Karpas-422 (cell line): ENCODE data around the gene TRABD. TPM values are rescaled to one million over a fixed set of nuclear protein-coding genes. Genes with fewer than 3 reads are reported as not detected.
"Not testable (repeated sequence)": the region's sequence is repeated elsewhere in the genome, so short reads cannot be mapped to it uniquely, and the experiment has no call there.

Source experiments
- DNase-seq: peaks from one replicate; pipeline ENCODE4 v3.0.0-alpha.2; 2015
- H2AFZ ChIP-seq: fragments of 200-600 bp; sonication (generic); 2 replicates; pipeline ENCODE4 v1.6.1; 2014; ENCODE audit warnings: antibody characterized with exemption, low read length, mixed read lengths
- H3K27ac ChIP-seq: fragments of 200-600 bp; sonication (generic); 2 replicates; pipeline ENCODE4 v1.5.1; 2014; ENCODE audit warnings: mild to moderate bottlenecking, low read length, moderate library complexity
- H3K27me3 ChIP-seq: fragments of 200-600 bp; sonication (generic); 2 replicates; pipeline ENCODE4 v1.6.1; 2014; ENCODE audit warnings: low read length, mixed read lengths
- H3K36me3 ChIP-seq: fragments of 200-600 bp; sonication (generic); 2 replicates; pipeline ENCODE4 v1.6.1; 2014; ENCODE audit warnings: low read length, mixed read lengths; ENCODE audit not compliant: insufficient read depth
- H3K4me1 ChIP-seq: fragments of 200-600 bp; sonication (generic); 2 replicates; pipeline ENCODE4 v1.6.1; 2014; ENCODE audit warnings: mild to moderate bottlenecking, low read length, mixed read lengths
- H3K4me2 ChIP-seq: fragments of 200-600 bp; sonication (generic); 2 replicates; pipeline ENCODE4 v1.6.1; 2014; ENCODE audit warnings: low read length, low read depth, mild to moderate bottlenecking; ENCODE audit not compliant: poor library complexity, severe bottlenecking
- H3K4me3 ChIP-seq: fragments of 200-600 bp; sonication (generic); 2 replicates; pipeline ENCODE4 v1.5.1; 2014; ENCODE audit warnings: mild to moderate bottlenecking, antibody characterized with exemption, low read length, mixed read lengths
- H3K79me2 ChIP-seq: fragments of 200-600 bp; sonication (generic); 2 replicates; pipeline ENCODE4 v1.6.1; 2014; ENCODE audit warnings: mild to moderate bottlenecking, low read length, mixed read lengths
- H3K9ac ChIP-seq: fragments of 200-600 bp; sonication (generic); 2 replicates; pipeline ENCODE4 v1.6.0; 2014; ENCODE audit warnings: low read length
- H3K9me2 ChIP-seq: fragments of 200-600 bp; sonication (generic), shearing (Covaris generic); replicated peaks from 2 replicates; pipeline ENCODE4 v1.6.0; 2014; ENCODE audit warnings: mild to moderate bottlenecking, low read length, moderate library complexity; ENCODE audit not compliant: insufficient read depth
- H3K9me3 ChIP-seq: fragments of 300-700, 200-600 bp; sonication (generic); 2 replicates; pipeline ENCODE4 v1.6.1; 2014; ENCODE audit warnings: low read length, mixed read lengths
- H4K20me1 ChIP-seq: fragments of 200-600 bp; sonication (generic); 2 replicates; pipeline ENCODE4 v1.6.1; 2014; ENCODE audit warnings: mild to moderate bottlenecking, antibody characterized with exemption, low read length, low read depth; ENCODE audit not compliant: insufficient read depth
- total RNA-seq: library from RNA; depleted of rRNA; stranded (reverse); fragments of >200 nt; shearing (Covaris generic); gene quantifications from 2 replicates; pipeline ENCODE4 v1.2.3, GENCODE V29; 2014; ENCODE audit warnings: low replicate concordance

The TRABD gene
- total RNA-seq, 1 experiment from 2014 or later, result 46.7 TPM

DNA sequence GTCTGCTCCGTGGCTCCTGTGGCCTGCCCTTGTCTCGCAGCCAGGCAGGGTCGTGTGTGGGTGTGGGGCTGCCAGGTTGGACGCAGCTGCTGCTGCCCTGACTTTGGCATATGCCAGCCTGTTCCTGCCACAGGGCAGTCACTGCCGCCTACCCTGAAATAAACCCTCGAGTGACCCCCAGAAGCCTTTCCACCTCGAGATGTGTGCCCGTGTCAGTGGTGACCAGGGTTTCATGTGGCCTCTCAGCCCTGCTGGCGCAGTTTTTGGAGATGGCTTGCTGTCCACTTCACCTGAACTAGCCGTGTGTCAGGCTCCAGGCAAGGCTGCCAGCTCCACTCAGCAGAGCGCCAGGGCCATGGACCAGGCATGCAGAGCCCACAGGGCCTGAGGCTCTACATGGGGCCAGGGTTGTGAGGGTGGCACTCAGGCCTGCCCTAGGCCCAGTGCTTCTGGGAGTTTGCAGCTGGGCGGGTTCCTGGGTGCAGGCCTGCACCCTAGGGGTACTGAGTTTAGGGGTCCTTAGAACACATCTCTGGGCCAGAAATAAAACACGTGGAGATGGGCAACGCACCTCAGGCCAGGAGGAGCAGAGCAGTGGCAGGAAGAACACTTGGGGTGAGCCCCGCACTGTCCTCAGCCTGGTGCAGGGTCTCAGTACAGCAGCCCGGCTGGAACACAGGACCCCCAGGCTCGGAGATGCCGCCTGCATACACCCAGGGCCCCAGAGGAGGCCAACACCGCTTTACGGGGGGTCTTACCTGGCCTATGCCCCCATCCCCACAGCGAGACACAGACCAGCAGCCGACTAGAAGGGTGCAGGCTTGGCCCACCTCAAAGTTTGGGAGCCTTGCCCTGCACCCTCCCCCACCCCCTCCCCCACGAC is 24.0 kb upstream of the TRABD start:
- no peak for DNase-seq

GRCh38 chr22:50162391-50162956 is 23.2 kb upstream of the TRABD start:
- DNase-seq, result no peak
- Histone ChIP-seq H3K9ac (no peak overlapping the region), H3K4me1 (peaks cover 16% of the 10 kb centered on the region)

More for the DNA sequence above, 24.0 kb upstream of the TRABD start:
- H3K4me1 ChIP-seq, result peaks cover 23% of the 10 kb centered on the region
- H3K4me3 ChIP-seq, result no peak overlapping the region
- H3K79me2 ChIP-seq, result no peaks in the 10 kb centered on the region
- H3K9me3 ChIP-seq, result no peaks in the 10 kb centered on the region
- no peak overlapping the region for H2AFZ ChIP-seq
- no peaks in the 10 kb centered on the region for H4K20me1 ChIP-seq
- no peak overlapping the region for H3K27ac ChIP-seq
- no peak overlapping the region for H3K4me2 ChIP-seq
- H3K36me3 ChIP-seq, result no peaks in the 10 kb centered on the region
- H3K27me3 ChIP-seq, result no peaks in the 10 kb centered on the region
- H3K9ac ChIP-seq, result no peak overlapping the region
- no peaks in the 10 kb centered on the region for H3K9me2 ChIP-seq

DNA sequence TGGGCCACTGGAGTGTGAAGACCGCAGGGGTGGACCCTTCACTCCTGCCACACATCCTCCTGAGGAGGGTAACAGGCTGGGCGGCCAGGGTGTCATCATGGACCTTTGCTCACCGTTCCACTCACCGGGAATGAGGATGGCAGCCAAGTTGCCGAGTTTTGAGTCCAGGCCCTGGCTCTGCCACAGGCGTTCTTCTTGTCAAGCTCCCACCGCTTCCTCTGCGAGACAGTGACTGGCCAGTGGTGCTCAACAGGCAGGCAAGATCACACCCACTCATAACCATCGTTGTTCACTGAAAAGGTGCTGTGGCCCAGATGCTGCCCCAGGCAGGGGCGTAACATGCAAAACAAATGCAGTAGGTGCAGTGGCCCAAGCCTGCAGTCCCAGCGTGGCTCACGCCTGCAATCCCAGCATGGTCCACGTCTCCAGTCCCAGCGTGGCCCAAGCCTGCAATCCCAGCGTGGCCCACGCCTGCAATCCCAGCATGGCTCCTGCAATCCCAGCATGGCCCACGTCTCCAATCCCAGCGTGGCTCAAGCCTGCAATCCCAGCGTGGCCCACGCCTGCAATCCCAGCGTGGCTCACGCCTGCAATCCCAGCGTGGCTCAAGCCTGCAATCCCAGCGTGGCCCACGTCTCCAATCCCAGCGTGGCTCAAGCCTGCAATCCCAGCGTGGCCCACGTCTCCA is 20.1 kb upstream of the TRABD start:
- Histone ChIP-seq H3K36me3 (no peaks in the 10 kb centered on the region), H3K9ac (no peak overlapping the region), H3K4me2 (no peak overlapping the region), H3K4me1 (no peaks in the 10 kb centered on the region), H4K20me1 (no peaks in the 10 kb centered on the region), H3K9me3 (no peaks in the 10 kb centered on the region), H3K79me2 (no peaks in the 10 kb centered on the region), H2AFZ (no peak overlapping the region), H3K4me3 (no peak overlapping the region), H3K9me2 (no peaks in the 10 kb centered on the region), H3K27me3 (no peaks in the 10 kb centered on the region), H3K27ac (no peak overlapping the region)
- peak; percentile 29 for DNase-seq

More at GRCh38 chr22:50162391-50162956, 23.2 kb upstream of the TRABD start:
- H3K9me3 ChIP-seq, result no peaks in the 10 kb centered on the region
- no peaks in the 10 kb centered on the region for H3K9me2 ChIP-seq
- H2AFZ ChIP-seq, result no peak overlapping the region
- H3K79me2 ChIP-seq, result no peaks in the 10 kb centered on the region
- no peaks in the 10 kb centered on the region for H3K27me3 ChIP-seq
- H3K4me2 ChIP-seq, result no peak overlapping the region
- H4K20me1 ChIP-seq, result no peaks in the 10 kb centered on the region
- H3K4me3 ChIP-seq, result no peak overlapping the region
- H3K36me3 ChIP-seq, result no peaks in the 10 kb centered on the region
- H3K27ac ChIP-seq, result no peak overlapping the region

- H3K4me2 ChIP-seq, result no peak overlapping the region
- peak; percentile 33 for DNase-seq
- H3K79me2 ChIP-seq, result no peaks in the 10 kb centered on the region
- no peaks in the 10 kb centered on the region for H3K27me3 ChIP-seq
- no peak overlapping the region for H3K27ac ChIP-seq
- H3K36me3 ChIP-seq, result no peaks in the 10 kb centered on the region
- H3K9ac ChIP-seq, result no peak overlapping the region
- H2AFZ ChIP-seq, result no peak overlapping the region
- H3K9me2 ChIP-seq, result no peaks in the 10 kb centered on the region
- H4K20me1 ChIP-seq, result no peaks in the 10 kb centered on the region
- no peak overlapping the region for H3K4me3 ChIP-seq
- H3K4me1 ChIP-seq, result no peaks in the 10 kb centered on the region
- H3K9me3 ChIP-seq, result no peaks in the 10 kb centered on the region
Measured at GRCh38 chr22:50167689-50168489, 17.8 kb upstream of the TRABD start.

GRCh38 chr22:50168490-50169180 is 17.1 kb upstream of the TRABD start:
- not testable (repeated sequence) for H3K4me1 ChIP-seq, H3K4me3 ChIP-seq, H3K4me2 ChIP-seq, H3K27me3 ChIP-seq, H3K9me3 ChIP-seq, H3K36me3 ChIP-seq, H3K27ac ChIP-seq, H4K20me1 ChIP-seq, H3K79me2 ChIP-seq, DNase-seq, H3K9me2 ChIP-seq, H3K9ac ChIP-seq, H2AFZ ChIP-seq

DNA sequence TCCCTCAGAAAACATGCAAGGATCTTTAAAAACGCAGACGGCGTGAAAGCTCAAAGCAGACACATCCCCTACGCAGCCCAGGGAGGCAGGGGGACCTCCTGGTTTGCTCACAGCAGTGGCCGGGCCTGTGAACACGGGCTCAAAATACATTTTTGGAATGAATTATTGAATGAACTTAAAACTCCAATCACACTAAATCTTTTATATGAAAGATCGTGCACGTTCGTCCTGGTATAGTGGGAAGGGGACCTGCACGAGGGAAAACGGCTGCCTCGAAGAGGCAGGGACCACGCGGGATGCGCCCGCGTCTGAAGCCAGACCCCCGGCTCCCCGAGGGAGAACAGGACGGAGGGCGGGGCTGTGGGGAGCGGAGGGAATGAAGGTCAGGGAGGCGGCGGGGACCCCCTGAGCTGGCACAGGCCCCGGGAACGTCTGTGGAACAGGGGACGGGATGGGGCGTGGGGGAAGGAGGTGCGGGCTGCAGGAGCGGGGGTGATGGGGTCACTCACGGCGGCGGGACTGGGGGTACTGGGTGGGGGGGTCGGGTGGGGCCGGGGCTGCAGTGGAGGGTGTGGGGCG is 16.4 kb upstream of the TRABD start:
- H2AFZ ChIP-seq, result no peak overlapping the region
- no peak overlapping the region for H3K4me2 ChIP-seq
- no peak overlapping the region for H3K9ac ChIP-seq
- H3K9me2 ChIP-seq, result no peaks in the 10 kb centered on the region
- no peaks in the 10 kb centered on the region for H3K27me3 ChIP-seq
- H3K27ac ChIP-seq, result no peak overlapping the region
- H3K36me3 ChIP-seq, result no peaks in the 10 kb centered on the region
- H3K9me3 ChIP-seq, result no peaks in the 10 kb centered on the region
- H3K79me2 ChIP-seq, result no peaks in the 10 kb centered on the region
- peak; percentile 25 for DNase-seq
- peaks cover 8% of the 10 kb centered on the region for H3K4me1 ChIP-seq
- H3K4me3 ChIP-seq, result no peak overlapping the region
- H4K20me1 ChIP-seq, result no peaks in the 10 kb centered on the region

GRCh38 chr22:50169774-50170341 is 15.9 kb upstream of the TRABD start:
- H3K79me2 ChIP-seq, result no peaks in the 10 kb centered on the region
- no peak overlapping the region for H2AFZ ChIP-seq
- no peaks in the 10 kb centered on the region for H3K27me3 ChIP-seq
- H3K9me2 ChIP-seq, result no peaks in the 10 kb centered on the region
- H3K4me2 ChIP-seq, result no peak overlapping the region
- H3K9ac ChIP-seq, result no peak overlapping the region
- no peak overlapping the region for H3K27ac ChIP-seq
- no peaks in the 10 kb centered on the region for H4K20me1 ChIP-seq
- H3K4me1 ChIP-seq, result peaks cover 8% of the 10 kb centered on the region
- H3K4me3 ChIP-seq, result no peak overlapping the region
- DNase-seq, result peak; percentile 23
- H3K9me3 ChIP-seq, result no peaks in the 10 kb centered on the region
- H3K36me3 ChIP-seq, result no peaks in the 10 kb centered on the region
